22Rv1 (cell line): ENCODE data around the gene NUDT9.
"Not testable (repeated sequence)": the region's sequence is repeated elsewhere in the genome, so short reads cannot be mapped to it uniquely, and the experiment has no call there.

ENCODE experiments used
- ZFX ChIP-seq: fragments of 450-650 bp; IDR thresholded peaks from 2 replicates; pipeline ENCODE4 v1.6.1; 2017; ENCODE audit warnings: antibody characterized with exemption, borderline replicate concordance
- TF ChIP-seq, protein P1 (sequence below): fragments of 450-650 bp; IDR thresholded peaks from 2 replicates; pipeline ENCODE4 v1.5.1; 2017; ENCODE audit warnings: mild to moderate bottlenecking

DNA sequence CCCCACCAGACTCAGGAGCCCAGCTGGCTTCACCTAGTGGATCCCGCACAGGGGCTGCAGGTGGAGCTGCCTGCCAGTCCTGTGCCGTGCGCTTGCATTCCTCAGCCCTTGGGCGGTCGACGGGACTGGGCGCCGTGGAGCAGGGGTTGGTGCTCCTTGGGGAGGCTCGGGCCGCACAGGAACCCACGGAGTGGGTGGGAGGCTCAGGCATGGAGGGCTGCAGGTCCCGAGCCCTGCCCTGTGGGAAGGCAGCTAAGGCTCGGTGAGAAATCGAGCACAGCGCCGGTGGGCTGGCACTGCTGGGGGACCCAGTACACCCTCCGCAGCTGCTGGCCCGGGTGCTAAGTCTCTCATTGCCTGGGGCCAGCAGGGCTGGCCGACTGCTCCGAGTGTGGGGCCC, 26.5 kb upstream of the NUDT9 start:
- TF ChIP-seq, protein P1, sequence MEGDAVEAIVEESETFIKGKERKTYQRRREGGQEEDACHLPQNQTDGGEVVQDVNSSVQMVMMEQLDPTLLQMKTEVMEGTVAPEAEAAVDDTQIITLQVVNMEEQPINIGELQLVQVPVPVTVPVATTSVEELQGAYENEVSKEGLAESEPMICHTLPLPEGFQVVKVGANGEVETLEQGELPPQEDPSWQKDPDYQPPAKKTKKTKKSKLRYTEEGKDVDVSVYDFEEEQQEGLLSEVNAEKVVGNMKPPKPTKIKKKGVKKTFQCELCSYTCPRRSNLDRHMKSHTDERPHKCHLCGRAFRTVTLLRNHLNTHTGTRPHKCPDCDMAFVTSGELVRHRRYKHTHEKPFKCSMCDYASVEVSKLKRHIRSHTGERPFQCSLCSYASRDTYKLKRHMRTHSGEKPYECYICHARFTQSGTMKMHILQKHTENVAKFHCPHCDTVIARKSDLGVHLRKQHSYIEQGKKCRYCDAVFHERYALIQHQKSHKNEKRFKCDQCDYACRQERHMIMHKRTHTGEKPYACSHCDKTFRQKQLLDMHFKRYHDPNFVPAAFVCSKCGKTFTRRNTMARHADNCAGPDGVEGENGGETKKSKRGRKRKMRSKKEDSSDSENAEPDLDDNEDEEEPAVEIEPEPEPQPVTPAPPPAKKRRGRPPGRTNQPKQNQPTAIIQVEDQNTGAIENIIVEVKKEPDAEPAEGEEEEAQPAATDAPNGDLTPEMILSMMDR, result not testable (repeated sequence)
- TF ChIP-seq ZFX, result not testable (repeated sequence)
